Common myeloid progenitor, CD34-positive (primary cell): ENCODE data around the gene CEND1.

Experiments
- CTCF ChIA-PET: fragments of 350-600 bp; sonication (Branson Sonifier 250); formaldehyde crosslinking; loops from one replicate; lab custom pipeline; 2021; ENCODE audit warnings: antibody characterized with exemption; lab: Charles Lee
- POLR2A ChIA-PET: fragments of 350-600 bp; sonication (Branson Sonifier 250); formaldehyde crosslinking; loops from one replicate; lab custom pipeline; 2021; ENCODE audit warnings: antibody characterized with exemption; lab: Charles Lee
- DNase-seq, 3 donors: peaks; one replicate each; pipeline versions ENCODE4 v3.0.0 to v3.0.0-alpha.2; 2013
- H3K27ac ChIP-seq, 2 experiments: 1 replicate in 1 of 2; 2 replicates in 1 of 2; pipeline ENCODE4 v1.7.0; 2013; ENCODE audit warnings: inconsistent platforms in 2 of 2, low read length in 2 of 2, mild to moderate bottlenecking in 2 of 2, low read depth in 1 of 2, moderate library complexity in 1 of 2; ENCODE audit not compliant: severe bottlenecking in 2 of 2, insufficient read depth in 1 of 2, poor library complexity in 1 of 2
- H3K27me3 ChIP-seq, 5 experiments: replicated peaks in 2 of 5; 1 replicate in 3 of 5; 2 replicates in 2 of 5; pipeline versions ENCODE4 v1.6.1 to v1.7.0; 2013; ENCODE audit warnings: low read length in 4 of 5, mild to moderate bottlenecking in 2 of 5, moderate library complexity in 2 of 5, inconsistent platforms in 1 of 5; ENCODE audit not compliant: insufficient read depth in 5 of 5, control insufficient read depth in 4 of 5
- H3K36me3 ChIP-seq, 4 experiments: 1 replicate in 2 of 4; 2 replicates in 2 of 4; pipeline versions ENCODE4 v1.6.1 to v1.7.0; 2013; ENCODE audit warnings: low read length in 3 of 4, control low read depth in 1 of 4, mild to moderate bottlenecking in 1 of 4; ENCODE audit not compliant: control insufficient read depth in 4 of 4, insufficient read depth in 4 of 4
- H3K4me1 ChIP-seq, 4 experiments: 1 replicate in 3 of 4; 2 replicates in 1 of 4; pipeline versions ENCODE4 v1.6.1 to v1.7.1; 2013; ENCODE audit warnings: low read length in 3 of 4, mild to moderate bottlenecking in 3 of 4, control low read depth in 1 of 4, inconsistent platforms in 1 of 4, moderate library complexity in 1 of 4; ENCODE audit not compliant: control insufficient read depth in 4 of 4, insufficient read depth in 4 of 4; ENCODE audit errors: control extremely low read depth in 1 of 4
- H3K4me3 ChIP-seq, 7 experiments: 1 replicate in 4 of 7; 2 replicates in 3 of 7; pipeline versions ENCODE4 v1.5.1 to v1.7.0; 2013; ENCODE audit warnings: mild to moderate bottlenecking in 7 of 7, low read length in 6 of 7, moderate library complexity in 6 of 7, inconsistent platforms in 2 of 7, low read depth in 2 of 7, control low read depth in 1 of 7; ENCODE audit not compliant: insufficient read depth in 4 of 7, control insufficient read depth in 1 of 7; ENCODE audit errors: extremely low read depth in 1 of 7
- H3K9me3 ChIP-seq, 5 experiments: 1 replicate in 4 of 5; 2 replicates in 1 of 5; pipeline versions ENCODE4 v1.6.1 to v1.7.1; 2013; ENCODE audit warnings: low read length in 4 of 5, mild to moderate bottlenecking in 2 of 5, inconsistent platforms in 1 of 5, low read depth in 1 of 5, moderate library complexity in 1 of 5; ENCODE audit not compliant: control insufficient read depth in 4 of 5, insufficient read depth in 2 of 5; ENCODE audit errors: control extremely low read depth in 1 of 5
- WGBS: methylation state at CpG from one replicate; pipeline ENCODE4 v1.1.5; 2013; ENCODE audit not compliant: insufficient coverage; 5-methylcytosine and 5-hydroxymethylcytosine counted together

Gene CEND1

GRCh38 chr11:748007-748359 lies 41.9 kb downstream of the CEND1 start:
- peak overlapping the region; percentile 91 to 99 for H3K27ac ChIP-seq
- POLR2A ChIA-PET: interaction anchor here (0.9 to 1.4 kb wide), 3 partner anchors 10 to 21 kb away, joined by 3 to 8 read pairs (median 5); no protein-coding TSS in a partner anchor
- H3K4me1 ChIP-seq: peaks cover 7 to 56% (median 43%) of the 10 kb centered on the region in 4 experiments
- WGBS: under 1% methylated on average over 18 of the region's 18 CpGs
- peaks cover 0 to 20% (median 5%) of the 10 kb centered on the region in 4 experiments for H3K36me3 ChIP-seq
- peak overlapping the region; percentile 69 to 100 (median 93) for H3K4me3 ChIP-seq
- peak in 1 of 3 donors; percentile 45 for DNase-seq
- CTCF ChIA-PET: interaction anchor here (0.7 to 9.2 kb wide), 8 partner anchors 9 to 110 kb away, joined by 3 to 133 read pairs (median 4); no protein-coding TSS in a partner anchor
- no peaks in the 10 kb centered on the region for H3K27me3 ChIP-seq
- no peaks in the 10 kb centered on the region for H3K9me3 ChIP-seq

DNA sequence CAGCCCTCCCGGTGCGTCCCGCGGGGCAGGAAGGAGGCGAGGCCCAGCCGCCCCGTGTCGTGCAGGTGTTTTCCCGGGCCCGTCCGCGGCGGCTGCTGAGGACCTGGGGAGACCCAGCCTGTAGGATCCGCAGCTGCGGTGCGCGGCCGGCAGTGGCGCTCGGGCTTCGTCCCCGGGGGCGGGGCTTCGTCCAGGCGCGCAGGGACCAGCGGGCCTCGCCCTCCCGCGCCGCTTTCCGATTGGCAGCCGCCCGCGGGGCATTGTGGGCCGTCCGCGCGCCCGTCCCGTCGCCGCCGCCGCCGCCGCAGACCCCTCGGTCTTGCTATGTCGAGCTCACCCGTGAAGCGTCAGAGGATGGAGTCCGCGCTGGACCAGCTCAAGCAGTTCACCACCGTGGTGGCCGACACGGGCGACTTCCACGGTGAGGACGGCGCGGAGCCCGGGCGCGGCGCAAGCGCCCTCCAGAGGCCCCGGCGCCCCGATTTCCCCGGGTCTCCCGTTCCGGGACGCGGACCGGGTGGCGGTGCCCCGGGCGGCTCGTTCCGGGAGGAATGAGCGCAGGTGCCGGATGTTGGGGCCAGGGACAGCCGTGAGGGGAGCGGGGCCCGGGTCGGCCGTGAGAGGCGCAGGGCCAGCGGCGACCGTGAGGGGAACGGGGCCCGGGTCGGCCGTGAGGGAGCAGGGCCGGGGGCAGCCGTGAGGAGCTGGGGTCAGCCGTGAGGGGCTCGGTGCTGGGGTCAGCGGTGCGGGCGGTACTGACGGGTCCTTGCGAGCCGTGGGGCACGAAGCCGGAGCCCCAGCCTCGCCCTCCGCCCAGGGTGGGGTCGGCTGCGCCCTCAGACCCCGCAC lies 42.5 kb downstream of the CEND1 start, which contains the start of gene TALDO1:
TSS of gene TALDO1 (plus strand) at position 307 of the 849 bp plus-strand sequence. CDS start at position 325, 18 bp downstream.
- POLR2A ChIA-PET: interaction anchor here (1.4 kb wide), 1 partner anchor 10 kb away, joined by 8 read pairs; no protein-coding TSS in a partner anchor
- H3K27me3 ChIP-seq: no peaks in the 10 kb centered on the region
- H3K9me3 ChIP-seq: no peaks in the 10 kb centered on the region
- peak; percentile 86 to 93 (median 92) for DNase-seq
- H3K4me1 ChIP-seq: peaks cover 7 to 56% (median 42%) of the 10 kb centered on the region in 4 experiments
- peak within 1 kb of the TSS; percentile 69 to 100 (median 93) for H3K4me3 ChIP-seq
- CTCF ChIA-PET: interaction anchor here (0.7 to 9.2 kb wide), 8 partner anchors 8 to 109 kb away, joined by 3 to 133 read pairs (median 4); no protein-coding TSS in a partner anchor
- peaks cover 0 to 14% (median 2%) of the 10 kb centered on the region in 4 experiments for H3K36me3 ChIP-seq
- H3K27ac ChIP-seq: peak within 1 kb of the TSS; percentile 91 to 99
- 0% methylated on average over 95 of the region's 112 CpGs for WGBS

- Histone ChIP-seq H3K9me3 (no peaks in the 10 kb centered on the region), H3K4me3 (peak overlapping the region; percentile 69 to 100 (median 93)), H3K4me1 (peaks cover 7 to 54% (median 42%) of the 10 kb centered on the region in 4 experiments), H3K36me3 (peaks cover 0 to 12% (median under 1%) of the 10 kb centered on the region in 4 experiments), H3K27ac (peak overlapping the region; percentile 2 to 54), H3K27me3 (no peaks in the 10 kb centered on the region)
- DNase-seq: peak in 2 of 3 donors; percentile 55 to 67
- ChIA-PET POLR2A (interaction anchor here (1.4 kb wide), 1 partner anchor 9 kb away, joined by 8 read pairs; no protein-coding TSS in a partner anchor), CTCF (interaction anchor here (1.8 to 9.2 kb wide), 4 partner anchors 10 to 30 kb away, joined by 5 to 133 read pairs (median 17); no protein-coding TSS in a partner anchor)
- WGBS: 30% methylated on average over 38 of the region's 46 CpGs
Measured at GRCh38 chr11:746289-747157, 43.4 kb downstream of the CEND1 start.

GRCh38 chr11:745428-745827 lies 44.5 kb downstream of the CEND1 start:
- CTCF ChIA-PET: interaction anchor here (1.2 to 9.2 kb wide), 3 partner anchors 12 to 31 kb away, joined by 3 to 133 read pairs (median 5); no protein-coding TSS in a partner anchor
- Histone ChIP-seq H3K36me3 (peaks cover 0 to 5% (median 0%) of the 10 kb centered on the region in 4 experiments), H3K9me3 (no peaks in the 10 kb centered on the region), H3K4me3 (no peak overlapping the region), H3K27ac (no peak overlapping the region), H3K27me3 (no peaks in the 10 kb centered on the region), H3K4me1 (peaks cover 7 to 47% (median 42%) of the 10 kb centered on the region in 4 experiments)
- peak in 2 of 3 donors; percentile 43 to 62 for DNase-seq
- POLR2A ChIA-PET: no interaction called here
- WGBS: no CpG with 5 or more reads among the region's 1 CpG

GRCh38 chr11:742571-743201 lies 47.2 kb downstream of the CEND1 start:
- H3K27me3 ChIP-seq: no peaks in the 10 kb centered on the region
- H3K4me3 ChIP-seq: no peak overlapping the region
- ChIA-PET POLR2A (no interaction called here), CTCF (interaction anchor here (1.0 to 9.2 kb wide), 3 partner anchors 11 to 16 kb away, joined by 3 to 133 read pairs (median 5); no protein-coding TSS in a partner anchor)
- no peak overlapping the region for H3K27ac ChIP-seq
- DNase-seq: no peak
- no CpG with 5 or more reads among the region's 4 CpGs for WGBS
- H3K9me3 ChIP-seq: no peaks in the 10 kb centered on the region
- no peaks in the 10 kb centered on the region for H3K36me3 ChIP-seq
- peaks cover 0 to 30% (median 27%) of the 10 kb centered on the region in 4 experiments for H3K4me1 ChIP-seq

- Histone ChIP-seq H3K4me1 (peaks cover 0 to 36% (median 32%) of the 10 kb centered on the region in 4 experiments), H3K4me3 (no peak overlapping the region), H3K27ac (no peak overlapping the region), H3K27me3 (no peaks in the 10 kb centered on the region), H3K36me3 (no peaks in the 10 kb centered on the region), H3K9me3 (no peaks in the 10 kb centered on the region)
- ChIA-PET CTCF (interaction anchor here (0.6 kb wide), 1 partner anchor 18 kb away, joined by 3 read pairs; no protein-coding TSS in a partner anchor), POLR2A (no interaction called here)
- DNase-seq: no peak
- 86% methylated on average over 3 of the region's 3 CpGs for WGBS
Measured at GRCh38 chr11:742156-742546, 47.7 kb downstream of the CEND1 start.
